DOHH2 (cell line): ENCODE measurements around the gene P3H4.

Experiments used
- H3F3A ChIP-seq: fragments of 200-600 bp; sonication (generic), shearing (Covaris generic); 2 replicates; pipeline ENCODE4 v1.6.0; 2016; ENCODE audit warnings: antibody characterized with exemption, mild to moderate bottlenecking; ENCODE audit not compliant: control insufficient read depth, insufficient read depth
- H3K27ac ChIP-seq: fragments of 200-600 bp; sonication (generic); 2 replicates; pipeline ENCODE4 v1.5.1; 2014; ENCODE audit warnings: low read depth, mild to moderate bottlenecking, low read length, moderate library complexity
- H3K27me3 ChIP-seq: fragments of 200-600 bp; sonication (generic); 2 replicates; pipeline ENCODE4 v1.6.1; 2014; ENCODE audit warnings: mild to moderate bottlenecking, low read length, mixed read lengths; ENCODE audit not compliant: control insufficient read depth
- H3K36me3 ChIP-seq: fragments of 200-600 bp; sonication (generic); 2 replicates; pipeline ENCODE4 v1.6.1; 2014; ENCODE audit warnings: mild to moderate bottlenecking, low read length, moderate library complexity, mixed read lengths; ENCODE audit not compliant: control insufficient read depth
- H3K4me1 ChIP-seq: fragments of 200-600 bp; sonication (generic); 2 replicates; pipeline ENCODE4 v1.6.1; 2014; ENCODE audit warnings: mild to moderate bottlenecking, low read length, mixed read lengths; ENCODE audit not compliant: control insufficient read depth
- H3K4me2 ChIP-seq: fragments of 200-600 bp; sonication (generic); 2 replicates; pipeline ENCODE4 v1.6.0; 2014; ENCODE audit warnings: mild to moderate bottlenecking, low read length, moderate library complexity
- H3K4me3 ChIP-seq: fragments of 200-600 bp; sonication (generic); 2 replicates; pipeline ENCODE4 v1.5.1; 2014; ENCODE audit warnings: mild to moderate bottlenecking, low read length, mixed read lengths
- H3K79me2 ChIP-seq: fragments of 200-600 bp; sonication (generic); 2 replicates; pipeline ENCODE4 v1.6.1; 2014; ENCODE audit warnings: mild to moderate bottlenecking, low read length, mixed read lengths; ENCODE audit not compliant: control insufficient read depth
- H3K9me2 ChIP-seq: fragments of 200-600 bp; sonication (generic); replicated peaks from 2 replicates; pipeline ENCODE4 v1.6.1; 2014; ENCODE audit warnings: mild to moderate bottlenecking, low read length, mixed read lengths; ENCODE audit not compliant: control insufficient read depth
- H3K9me3 ChIP-seq: fragments of 200-600 bp; sonication (generic); 2 replicates; pipeline ENCODE4 v1.6.1; 2014; ENCODE audit warnings: antibody characterized with exemption, low read length, mixed read lengths; ENCODE audit not compliant: control insufficient read depth, insufficient read depth
- H4K20me1 ChIP-seq: fragments of 200-600 bp; sonication (generic); 2 replicates; pipeline ENCODE4 v1.6.0; 2014; ENCODE audit warnings: low read depth, mild to moderate bottlenecking, antibody characterized with exemption, low read length, moderate library complexity; ENCODE audit not compliant: control insufficient read depth, insufficient read depth
- EZH2phosphoT487 ChIP-seq: fragments of 200-600 bp; sonication (generic); IDR thresholded peaks from 2 replicates; pipeline ENCODE4 v1.6.1; 2017; ENCODE audit warnings: borderline replicate concordance, mild to moderate bottlenecking, antibody characterized with exemption, low read length, moderate library complexity, mixed read lengths
- TF ChIP-seq, protein P1 (sequence below): fragments of 200-600 bp; sonication (generic); IDR thresholded peaks from one replicate; pipeline ENCODE4 v1.5.1; 2014; ENCODE audit warnings: antibody characterized with exemption, mild to moderate bottlenecking, low read depth, low read length; ENCODE audit not compliant: poor library complexity, severe bottlenecking

Gene P3H4

DNA sequence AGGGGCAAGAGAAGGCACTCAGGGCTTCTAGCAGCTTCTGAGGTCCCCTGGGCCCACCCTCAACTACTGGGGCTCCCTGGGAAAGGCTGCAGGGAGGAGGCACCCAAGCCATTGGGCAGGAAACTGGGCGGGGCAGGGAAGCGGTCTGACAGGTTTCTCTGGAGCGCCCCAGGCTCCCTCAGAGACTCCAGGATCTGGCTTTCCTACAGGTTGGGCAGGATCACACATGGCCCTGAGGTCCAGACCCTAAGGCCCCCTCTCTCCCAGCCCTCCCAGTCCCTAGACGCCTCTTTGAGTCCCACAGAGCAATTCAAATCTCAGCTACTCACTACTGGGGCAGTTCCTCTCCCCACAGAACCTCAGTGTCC lies 39.5 kb downstream of the P3H4 start:
- no peaks in the 10 kb centered on the region for H4K20me1 ChIP-seq
- H3K4me1 ChIP-seq: peaks cover 13% of the 10 kb centered on the region
- no peaks in the 10 kb centered on the region for H3K36me3 ChIP-seq
- H3F3A ChIP-seq: no peaks in the 10 kb centered on the region
- peak overlapping the region; percentile 56 for H3K4me3 ChIP-seq
- H3K27ac ChIP-seq: no peak overlapping the region
- H3K9me3 ChIP-seq: no peaks in the 10 kb centered on the region
- no peaks in the 10 kb centered on the region for H3K9me2 ChIP-seq
- peak overlapping the region; percentile 61 for H3K4me2 ChIP-seq
- peaks cover 10% of the 10 kb centered on the region for H3K27me3 ChIP-seq
- H3K79me2 ChIP-seq: no peaks in the 10 kb centered on the region
- TF ChIP-seq, protein P1, sequence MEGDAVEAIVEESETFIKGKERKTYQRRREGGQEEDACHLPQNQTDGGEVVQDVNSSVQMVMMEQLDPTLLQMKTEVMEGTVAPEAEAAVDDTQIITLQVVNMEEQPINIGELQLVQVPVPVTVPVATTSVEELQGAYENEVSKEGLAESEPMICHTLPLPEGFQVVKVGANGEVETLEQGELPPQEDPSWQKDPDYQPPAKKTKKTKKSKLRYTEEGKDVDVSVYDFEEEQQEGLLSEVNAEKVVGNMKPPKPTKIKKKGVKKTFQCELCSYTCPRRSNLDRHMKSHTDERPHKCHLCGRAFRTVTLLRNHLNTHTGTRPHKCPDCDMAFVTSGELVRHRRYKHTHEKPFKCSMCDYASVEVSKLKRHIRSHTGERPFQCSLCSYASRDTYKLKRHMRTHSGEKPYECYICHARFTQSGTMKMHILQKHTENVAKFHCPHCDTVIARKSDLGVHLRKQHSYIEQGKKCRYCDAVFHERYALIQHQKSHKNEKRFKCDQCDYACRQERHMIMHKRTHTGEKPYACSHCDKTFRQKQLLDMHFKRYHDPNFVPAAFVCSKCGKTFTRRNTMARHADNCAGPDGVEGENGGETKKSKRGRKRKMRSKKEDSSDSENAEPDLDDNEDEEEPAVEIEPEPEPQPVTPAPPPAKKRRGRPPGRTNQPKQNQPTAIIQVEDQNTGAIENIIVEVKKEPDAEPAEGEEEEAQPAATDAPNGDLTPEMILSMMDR: no peak
- TF ChIP-seq EZH2phosphoT487: no peak

DNA sequence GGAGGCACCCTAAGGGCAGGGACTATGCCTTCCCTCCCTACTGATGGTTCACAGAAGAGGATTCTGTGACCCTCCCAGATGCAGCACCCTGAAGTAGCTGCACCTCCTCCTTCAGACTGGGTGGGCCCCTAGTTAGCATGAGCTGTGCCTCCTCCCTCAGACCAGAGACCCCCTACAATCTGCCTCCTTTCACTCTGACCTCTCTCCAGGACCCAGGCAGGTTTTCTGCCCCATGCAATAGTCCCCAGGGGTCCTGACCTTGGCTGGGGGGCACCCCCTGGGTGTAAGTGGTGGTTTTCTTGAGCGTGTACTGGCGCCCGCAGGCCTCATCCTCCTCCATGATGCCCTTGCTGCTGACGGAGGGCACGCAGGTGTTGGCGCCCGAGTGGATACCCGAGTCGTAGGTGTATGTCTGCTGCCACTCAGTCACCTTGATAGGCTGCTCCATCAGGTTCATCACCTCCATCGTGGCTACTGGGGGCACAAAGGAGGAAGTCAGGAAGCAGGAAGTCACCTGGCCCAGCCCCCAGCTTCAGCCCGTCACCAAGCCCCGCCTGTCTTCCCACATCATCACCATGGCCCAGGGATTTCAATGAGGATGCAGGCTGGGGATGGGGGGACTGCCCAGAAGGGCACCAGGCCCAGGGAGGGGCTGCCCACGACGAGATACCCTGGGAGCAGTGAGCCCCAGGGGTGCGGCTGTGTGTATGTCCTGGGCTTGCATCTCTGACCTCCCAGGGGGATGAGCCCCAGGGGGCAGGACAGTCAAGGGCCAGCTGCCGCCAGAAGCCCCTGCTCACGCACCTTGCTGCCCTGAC lies 40.2 kb downstream of the P3H4 start:
- Histone ChIP-seq H3K9me2 (no peaks in the 10 kb centered on the region), H4K20me1 (no peaks in the 10 kb centered on the region), H3K36me3 (no peaks in the 10 kb centered on the region), H3K9me3 (no peaks in the 10 kb centered on the region), H3K27ac (no peak overlapping the region), H3K4me3 (peak overlapping the region; percentile 56), H3K4me2 (peak overlapping the region; percentile 61), H3K27me3 (peaks cover 10% of the 10 kb centered on the region), H3F3A (no peaks in the 10 kb centered on the region), H3K4me1 (peaks cover 13% of the 10 kb centered on the region), H3K79me2 (no peaks in the 10 kb centered on the region)
- no peak for TF ChIP-seq EZH2phosphoT487
- TF ChIP-seq, protein P1: no peak

GRCh38 chr17:41769985-41770384 lies 41.8 kb downstream of the P3H4 start:
- no peak for TF ChIP-seq EZH2phosphoT487
- TF ChIP-seq, protein P1: no peak
- Histone ChIP-seq H4K20me1 (no peaks in the 10 kb centered on the region), H3K4me2 (no peak overlapping the region), H3K9me2 (no peaks in the 10 kb centered on the region), H3K27ac (no peak overlapping the region), H3K27me3 (peaks cover 2% of the 10 kb centered on the region; the same call in 1 of the 2 replicates), H3K9me3 (no peaks in the 10 kb centered on the region), H3K4me3 (no peak overlapping the region), H3K4me1 (peaks cover 13% of the 10 kb centered on the region), H3K79me2 (no peaks in the 10 kb centered on the region), H3K36me3 (no peaks in the 10 kb centered on the region), H3F3A (no peaks in the 10 kb centered on the region)
